Measurements from ENCODE around the gene CPEB4.

The CPEB4 gene

DNA sequence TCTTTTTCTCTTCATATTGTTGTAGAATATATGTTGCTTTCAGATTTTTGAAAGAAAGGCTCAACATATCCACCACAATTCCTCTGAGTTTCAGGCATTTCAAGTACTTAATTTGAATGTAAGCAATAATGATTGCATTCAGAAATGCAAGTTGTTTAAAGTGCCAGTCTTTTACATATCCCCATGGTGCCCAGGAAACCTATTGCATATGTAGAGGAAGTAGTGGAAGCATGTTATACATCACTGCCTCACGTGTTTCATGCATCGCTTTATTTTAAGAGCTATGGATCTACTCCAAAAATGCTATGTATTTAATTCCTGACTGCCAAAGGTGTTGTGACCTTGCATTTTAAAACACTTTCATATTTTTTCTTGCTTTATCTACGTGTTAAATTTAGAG lies 28.1 kb downstream of the CPEB4 start:
- peak; percentile 56 for DNase-seq

DNA sequence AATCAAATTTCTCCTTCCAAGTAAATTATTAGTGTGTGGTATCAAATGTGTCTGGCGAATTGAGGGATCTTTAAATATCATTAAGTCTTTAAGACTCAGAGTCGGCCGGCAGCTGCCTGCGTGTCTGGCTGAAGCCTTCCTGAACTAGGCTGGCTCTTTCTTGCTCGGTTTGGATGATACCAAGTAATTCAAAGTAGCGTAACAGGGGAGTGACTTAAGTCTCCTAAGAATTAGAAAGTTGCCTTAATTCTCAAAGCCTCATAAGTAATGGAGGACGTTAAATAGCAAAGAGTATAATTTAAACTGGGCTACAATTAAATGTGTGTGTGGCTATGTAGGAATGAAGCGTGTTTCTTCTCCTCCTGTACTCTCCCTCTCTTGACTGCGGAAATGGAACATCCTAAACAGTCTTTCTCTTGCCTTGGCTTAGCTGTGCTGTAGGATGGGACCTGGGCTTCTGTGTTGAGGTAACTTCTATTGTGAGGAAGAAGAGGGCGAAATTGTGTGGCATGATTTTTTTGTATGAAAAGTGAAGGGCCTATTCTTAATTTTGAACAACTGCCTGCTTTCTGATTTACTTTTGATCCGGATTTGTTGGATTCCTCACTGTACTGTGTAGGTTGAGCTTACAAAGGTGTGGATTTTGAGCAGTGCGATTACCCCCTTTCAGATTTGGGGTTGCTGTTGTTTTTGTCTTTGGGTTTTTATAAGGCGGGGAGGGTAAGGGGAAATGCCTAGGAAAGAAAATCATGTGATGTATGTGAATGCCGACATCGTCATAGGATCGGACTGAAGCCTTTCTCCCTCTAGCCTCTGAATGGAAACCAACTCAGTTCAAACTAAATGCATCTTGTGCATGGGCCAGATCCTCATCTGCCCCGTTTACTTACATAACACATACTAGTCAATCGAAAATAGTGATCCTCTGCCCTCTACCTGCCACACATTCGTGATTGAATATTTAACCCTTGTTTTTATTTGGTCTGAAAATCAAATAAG lies 29.9 kb downstream of the CPEB4 start:
- peak; percentile 76 for DNase-seq

DNA sequence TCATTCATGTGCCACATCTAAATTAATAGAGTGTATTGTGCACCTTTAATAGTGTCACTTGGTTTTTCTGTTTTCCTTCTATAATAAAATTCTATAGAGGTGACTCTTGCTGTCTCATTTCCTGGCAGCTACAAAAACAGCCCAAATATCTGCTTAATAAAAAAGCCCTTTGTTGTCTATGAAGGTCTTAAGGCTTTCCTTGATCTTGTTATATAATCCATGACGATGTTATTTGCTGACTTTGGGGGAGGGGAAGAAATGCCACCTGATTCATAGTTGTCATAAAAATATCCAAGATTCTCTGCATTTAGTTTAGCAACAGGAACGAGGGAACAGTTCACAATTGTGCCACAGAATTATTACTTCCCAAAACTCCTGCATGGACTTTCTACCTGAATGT lies 31.3 kb downstream of the CPEB4 start:
- peak; percentile 15 for DNase-seq

GRCh38 chr5:173920024-173920753 lies 32.0 kb downstream of the CPEB4 start:
- peak; percentile 41 for DNase-seq

DNA sequence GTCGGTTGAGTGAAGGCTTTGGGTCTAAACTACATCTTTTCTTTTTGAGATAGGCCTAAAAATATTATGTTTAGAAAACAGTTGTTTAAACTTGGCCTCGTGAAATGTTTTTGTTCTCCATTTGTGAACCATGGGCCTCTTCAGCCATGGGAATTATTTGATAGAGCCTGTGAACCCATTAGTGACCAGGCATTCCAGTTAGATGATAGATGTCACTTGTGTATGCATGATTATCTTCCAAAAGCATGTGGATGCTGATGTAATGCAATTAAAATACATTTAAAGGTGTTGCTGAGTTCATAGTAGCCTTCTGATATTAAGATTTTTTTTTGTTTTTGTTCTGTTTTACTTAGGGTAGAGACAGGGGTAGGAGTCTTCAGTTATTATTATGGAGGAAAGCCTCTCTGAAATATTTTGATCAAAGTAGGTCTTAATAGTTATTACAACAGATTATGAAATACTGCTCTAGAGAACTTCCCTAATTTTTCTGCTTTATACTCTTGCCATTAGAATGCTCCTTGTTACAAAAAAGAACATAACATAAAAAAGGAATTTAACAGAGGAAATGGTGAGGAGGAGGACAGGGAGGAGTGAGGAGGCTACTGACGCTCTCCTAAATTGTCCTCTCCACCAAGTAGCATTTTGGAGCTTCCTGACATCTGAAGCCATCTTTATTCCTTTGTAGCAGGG lies 32.9 kb downstream of the CPEB4 start:
- peak; percentile 51 for DNase-seq

DNA sequence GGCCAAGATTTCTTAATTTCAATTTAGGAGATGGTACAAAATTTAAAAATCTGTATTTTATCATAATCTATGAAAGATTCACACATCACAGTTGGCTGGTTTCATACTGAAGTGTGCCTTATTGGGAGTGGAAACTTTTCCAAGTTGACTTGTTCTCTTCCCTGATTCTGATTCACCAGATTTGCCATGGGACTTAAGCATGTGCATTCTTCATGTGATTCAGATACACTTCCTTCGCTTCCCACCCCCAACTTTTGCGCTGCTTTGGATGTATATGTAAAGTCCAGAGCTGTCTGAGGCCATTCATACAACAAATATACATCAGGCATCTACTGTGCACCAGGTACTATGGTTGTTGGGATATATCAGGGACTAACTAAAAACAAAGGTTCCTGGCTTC lies 34.4 kb downstream of the CPEB4 start:
- no peak for DNase-seq

DNA sequence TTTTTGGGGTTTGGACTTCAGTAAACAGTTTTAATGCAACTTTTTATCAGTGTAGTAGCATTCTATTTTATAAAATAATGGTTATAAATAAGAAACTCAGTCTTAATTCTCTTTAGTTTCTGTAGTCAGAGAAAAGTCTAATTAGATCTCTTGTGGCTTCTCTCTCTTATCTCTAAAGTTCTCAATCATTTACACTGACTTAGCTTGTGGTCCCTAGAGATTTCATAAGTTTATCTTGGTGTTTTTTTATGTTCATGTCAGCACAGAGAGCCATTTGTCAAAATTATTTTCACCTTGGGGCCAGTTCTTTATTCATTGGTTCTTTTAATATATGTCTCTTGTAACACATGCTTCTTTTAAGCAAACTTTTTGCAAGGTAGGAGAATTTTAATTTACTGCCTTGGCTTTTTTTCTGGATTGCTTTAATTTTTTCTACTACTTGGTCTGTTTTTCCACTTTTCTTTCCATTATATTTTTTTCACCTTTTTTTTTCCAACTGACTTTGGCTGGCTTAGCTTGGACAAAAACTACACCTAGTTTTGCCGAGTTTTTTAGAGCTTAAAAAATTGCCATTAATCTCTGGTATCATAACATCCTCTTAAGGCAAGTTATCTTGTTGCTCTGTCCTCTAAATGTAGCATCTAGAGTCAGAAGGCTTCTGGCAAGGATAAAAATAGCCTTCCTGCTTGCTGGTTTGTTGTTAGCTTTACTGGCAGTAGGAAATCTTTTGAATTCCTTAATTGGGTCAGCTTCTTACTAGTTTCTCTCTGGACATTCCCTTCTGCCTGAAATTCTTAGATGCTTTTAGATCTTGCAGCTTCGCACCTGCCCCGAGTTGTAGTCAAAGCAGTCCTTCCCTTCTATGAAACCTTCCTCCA lies 35.3 kb downstream of the CPEB4 start:
- DNase-seq: no peak

GRCh38 chr5:173924899-173925298 lies 36.8 kb downstream of the CPEB4 start:
- no peak for DNase-seq

DNA sequence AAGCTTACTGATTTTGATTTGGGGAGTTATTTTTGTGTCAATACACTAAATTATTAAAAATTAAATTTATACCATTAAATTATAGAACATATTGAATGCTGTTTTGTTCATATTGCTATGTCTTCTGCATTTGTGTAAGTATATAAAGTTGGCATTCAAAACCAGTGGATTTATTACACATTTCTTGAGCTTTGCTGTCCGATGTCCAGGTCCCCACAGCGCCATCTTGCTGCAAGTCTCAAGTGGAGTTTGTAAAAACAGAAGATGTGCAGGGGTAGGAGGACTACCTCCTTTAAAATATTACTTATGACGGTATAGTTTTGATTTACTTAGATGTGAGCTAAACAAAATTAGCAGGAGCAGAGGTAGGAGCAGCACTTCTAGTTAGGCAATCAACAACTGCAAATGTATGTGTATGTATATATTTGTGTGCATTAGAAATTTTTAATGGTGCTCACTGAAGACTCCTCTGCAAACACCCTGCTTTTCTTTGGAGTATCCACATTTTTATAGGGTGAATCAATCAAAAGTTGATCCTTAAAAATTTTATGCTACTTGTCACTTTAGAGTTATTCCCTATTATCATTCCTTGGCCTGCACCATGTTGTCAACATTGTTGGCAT lies 37.4 kb downstream of the CPEB4 start:
- DNase-seq: peak; percentile 42

GRCh38 chr5:173926359-173926758 lies 38.2 kb downstream of the CPEB4 start:
- DNase-seq: peak; percentile 20

DNA sequence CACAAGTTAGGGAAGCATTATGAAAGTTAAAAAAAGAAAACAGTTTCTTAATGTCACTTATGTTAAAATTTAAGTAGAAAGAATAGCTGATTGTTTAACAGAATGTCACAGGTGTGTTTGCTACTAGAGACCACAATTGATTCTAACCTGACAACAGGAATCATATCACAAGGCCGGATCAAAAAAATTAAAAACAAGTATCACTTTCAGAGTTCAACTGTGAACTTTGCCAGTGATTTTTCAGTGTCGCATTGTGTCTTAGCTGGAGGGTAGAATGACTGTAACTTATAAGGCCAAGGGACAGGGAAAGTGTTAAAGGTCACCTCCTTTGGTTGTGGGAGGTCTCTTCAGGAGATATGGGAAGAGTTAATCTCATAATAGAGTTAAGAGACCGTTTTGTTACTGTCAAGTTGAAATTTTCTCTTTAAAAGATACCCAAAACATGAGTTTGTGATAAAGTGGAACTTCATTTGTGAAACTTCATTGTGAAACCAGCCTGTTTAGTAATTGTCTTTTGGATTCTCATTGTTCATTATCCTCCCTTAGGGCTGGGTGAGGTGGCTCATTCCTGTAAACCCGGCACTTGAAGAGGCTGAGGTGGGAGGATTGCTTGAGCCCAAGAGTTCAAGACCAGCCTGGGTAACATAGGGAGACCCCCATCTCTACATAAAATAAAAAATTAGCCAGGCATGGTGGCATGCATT lies 40.9 kb downstream of the CPEB4 start:
- peak; percentile 75 for DNase-seq

GRCh38 chr5:173932695-173933139 lies 44.6 kb downstream of the CPEB4 start:
- no peak for DNase-seq

DNA sequence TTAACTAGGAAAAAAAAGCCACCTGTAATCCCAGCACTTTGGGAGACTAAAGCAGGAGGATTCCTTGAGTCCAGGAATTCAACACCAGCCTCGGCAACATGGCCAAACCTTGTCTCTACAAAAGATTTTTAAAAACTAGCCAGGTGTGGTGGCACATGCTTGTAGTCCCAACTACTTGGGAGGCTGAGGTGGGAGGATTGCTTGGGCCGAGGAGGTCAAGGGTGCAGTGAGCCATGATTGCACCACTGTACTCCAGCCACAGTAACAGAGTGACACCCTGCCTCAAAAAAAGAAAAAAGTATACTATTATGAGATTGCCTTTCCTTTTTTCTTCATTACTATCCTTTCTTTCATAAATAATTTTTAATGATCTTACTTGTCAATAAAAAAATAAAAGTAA lies 45.8 kb downstream of the CPEB4 start:
- DNase-seq: no peak

DNA sequence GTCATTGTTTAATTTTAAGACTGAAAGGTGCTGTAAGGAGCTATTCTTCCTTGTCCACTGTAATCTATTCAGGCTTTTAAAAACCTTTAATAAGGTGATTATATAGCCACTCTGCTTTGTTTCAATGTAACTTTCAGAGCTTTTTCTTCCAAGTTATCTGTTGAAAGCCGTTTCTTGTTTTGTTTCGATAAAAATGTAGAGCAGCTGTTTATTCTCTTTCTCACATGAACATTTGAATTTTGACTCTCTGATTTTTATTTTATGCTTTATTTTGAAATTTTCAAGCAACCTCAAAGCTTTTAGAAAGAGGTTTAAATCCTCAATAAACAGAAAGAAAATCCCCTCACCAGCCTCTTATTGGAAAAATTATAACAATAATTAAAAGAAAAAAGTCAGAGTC lies 47.2 kb downstream of the CPEB4 start:
- no peak for DNase-seq

- peak; percentile 83 for DNase-seq
These were observed 52.1 kb downstream of the CPEB4 start for GRCh38 chr5:173940269-173940668.

DNA sequence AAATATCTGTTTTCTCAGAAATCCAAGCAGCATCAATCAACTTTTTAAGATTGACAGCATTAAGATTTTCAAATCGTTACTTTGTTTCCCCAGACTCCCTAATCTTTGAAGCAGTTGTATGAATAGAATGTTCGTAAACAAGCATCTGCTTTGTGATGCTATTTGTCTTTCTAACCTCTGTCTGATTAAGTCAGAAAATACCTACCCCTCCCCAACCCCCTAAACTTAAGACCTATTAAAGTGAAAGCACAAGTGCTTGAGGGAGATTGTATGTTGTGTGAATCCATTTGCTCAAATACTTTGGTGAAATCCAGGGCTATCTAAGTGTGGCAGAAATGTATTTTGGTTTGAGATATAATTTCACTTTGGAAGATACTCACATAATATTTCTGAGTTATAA lies 53.0 kb downstream of the CPEB4 start:
- no peak for DNase-seq

DNA sequence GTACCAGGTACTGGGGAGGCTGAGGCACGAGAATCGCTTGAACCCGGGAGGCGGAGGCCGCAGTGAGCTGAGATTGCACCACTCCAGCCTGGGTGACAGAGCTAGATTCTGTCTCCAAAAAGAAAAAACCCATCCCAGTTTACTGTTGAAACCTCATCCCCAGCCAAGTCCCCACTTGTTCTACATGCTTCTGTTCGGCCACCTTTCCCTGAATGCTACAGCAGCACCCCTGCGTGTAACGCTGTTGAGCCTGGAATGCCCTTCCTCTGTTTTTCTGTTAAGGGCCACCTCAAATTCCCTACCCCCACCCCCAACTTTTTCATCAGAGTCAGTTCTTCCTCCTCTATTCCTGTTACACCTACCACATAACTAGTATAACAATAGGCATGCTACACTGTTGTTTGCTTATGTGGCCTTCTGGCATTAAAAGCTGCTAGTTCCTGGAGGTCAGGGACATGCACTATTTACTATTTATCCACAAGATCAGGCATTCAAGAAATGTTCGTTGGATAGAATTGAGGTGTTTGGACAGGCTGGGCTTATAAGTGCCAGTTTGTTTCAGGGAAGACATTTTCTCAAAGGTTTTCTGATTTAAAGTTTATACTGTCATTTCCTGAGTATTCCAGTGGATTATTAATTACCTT lies 53.7 kb downstream of the CPEB4 start:
- DNase-seq: no peak

- DNase-seq: no peak
These were observed 56.4 kb downstream of the CPEB4 start for GRCh38 chr5:173944511-173944910.

GRCh38 chr5:173945160-173945559 lies 57.0 kb downstream of the CPEB4 start:
- no peak for DNase-seq

GRCh38 chr5:173946323-173946722 lies 58.2 kb downstream of the CPEB4 start:
- no peak for DNase-seq

DNA sequence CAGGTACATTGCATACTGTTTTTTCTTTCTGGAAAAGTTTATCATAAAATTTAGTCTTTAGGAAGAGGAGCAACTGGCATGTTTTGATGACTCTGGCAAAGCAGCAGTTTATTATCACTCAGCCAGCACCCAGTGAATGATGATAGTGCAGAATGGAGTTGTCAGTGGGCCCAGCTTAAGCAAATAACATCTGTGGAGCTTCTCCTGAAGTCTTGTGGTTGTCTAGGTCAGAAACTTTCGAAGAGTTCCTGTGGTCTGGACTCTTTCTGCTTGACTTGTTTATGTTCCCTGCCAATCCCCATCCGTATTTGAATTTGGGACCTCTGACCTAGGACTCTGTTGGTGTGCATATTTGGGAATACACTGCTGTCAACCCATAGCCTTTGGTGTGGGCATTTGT lies 62.7 kb downstream of the CPEB4 start:
- DNase-seq: no peak
